AG04450 (cell line): Measurements from ENCODE around the gene SYTL4. TPM values are rescaled to one million over a fixed set of nuclear protein-coding genes. Genes with fewer than 3 reads are reported as not detected.

Experiments
- CTCF ChIA-PET: fragments of 300-600, 350-600 bp; formaldehyde crosslinking; extraction: SDS; loops from one replicate; lab custom pipeline; 2022; ENCODE audit warnings: antibody characterized with exemption, inconsistent platforms; lab: Charles Lee
- POLR2A ChIA-PET: fragments of 350-600 bp; formaldehyde crosslinking; extraction: SDS; loops from one replicate; lab custom pipeline; 2021; ENCODE audit warnings: antibody characterized with exemption, inconsistent platforms; lab: Yijun Ruan, JAX
- DNase-seq: peaks from one replicate; pipeline ENCODE4 v3.0.0-alpha.2; 2011; ENCODE audit warnings: low read depth, low spot score
- H3K27ac ChIP-seq: one replicate; pipeline ENCODE4 v1.5.1; 2012; ENCODE audit warnings: low read depth, low read length, control low read depth
- H3K27me3 ChIP-seq: one replicate; pipeline ENCODE4 v1.6.0; 2012; ENCODE audit warnings: low read length; ENCODE audit not compliant: control insufficient read depth, insufficient read depth
- H3K4me3 ChIP-seq: 2 replicates; pipeline ENCODE4 v1.5.1; 2011; ENCODE audit warnings: mild to moderate bottlenecking, low read depth, low read length, control low read depth
- H3K9me3 ChIP-seq: 2 replicates; pipeline ENCODE4 v1.5.1; 2012; ENCODE audit warnings: low read length; ENCODE audit not compliant: control insufficient read depth, insufficient read depth
- polyA plus RNA-seq: library from polyadenylated mRNA; depleted of rRNA; stranded (reverse); fragments of >200 nt; gene quantifications from 2 replicates; pipeline ENCODE4 v1.2.3, GENCODE V29; 2011
- TF ChIP-seq, protein P1 (sequence below): IDR thresholded peaks from 2 replicates; pipeline ENCODE4 v1.5.1; 2011; ENCODE audit warnings: low read depth, low read length, control low read depth, inconsistent platforms

Gene SYTL4
- polyA plus RNA-seq, 1 experiment: 5.3 TPM

DNA sequence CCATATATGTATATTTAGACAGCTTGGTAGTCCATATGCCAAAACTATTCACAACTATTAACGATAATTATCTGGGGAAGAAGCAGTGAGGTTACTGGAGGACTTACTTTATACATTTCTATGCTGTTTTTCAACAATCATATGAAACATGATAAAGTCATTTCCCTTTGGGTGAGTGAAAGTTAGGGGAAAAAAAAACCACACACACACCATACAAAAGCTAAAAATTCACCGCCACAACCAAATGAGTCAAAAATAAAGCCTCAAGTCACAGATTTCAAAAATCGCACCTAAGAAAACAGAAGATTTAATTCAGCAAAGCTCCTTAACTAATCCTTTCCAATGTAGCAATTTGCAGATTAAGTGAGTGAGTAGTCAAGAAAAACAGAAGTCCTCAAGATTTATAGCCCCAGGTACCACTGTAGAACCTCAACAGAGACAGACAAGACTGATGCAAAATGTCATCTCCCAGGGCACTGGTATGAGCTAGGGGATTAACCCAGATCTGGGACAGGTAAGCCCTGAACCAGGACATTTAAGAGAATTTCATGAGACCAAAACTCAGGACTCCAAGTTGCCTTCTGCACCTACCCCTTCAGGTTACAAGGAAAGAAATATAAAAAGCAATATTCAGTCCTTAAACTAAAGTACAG, 35.1 kb downstream of the SYTL4 start:
- TF ChIP-seq, protein P1, sequence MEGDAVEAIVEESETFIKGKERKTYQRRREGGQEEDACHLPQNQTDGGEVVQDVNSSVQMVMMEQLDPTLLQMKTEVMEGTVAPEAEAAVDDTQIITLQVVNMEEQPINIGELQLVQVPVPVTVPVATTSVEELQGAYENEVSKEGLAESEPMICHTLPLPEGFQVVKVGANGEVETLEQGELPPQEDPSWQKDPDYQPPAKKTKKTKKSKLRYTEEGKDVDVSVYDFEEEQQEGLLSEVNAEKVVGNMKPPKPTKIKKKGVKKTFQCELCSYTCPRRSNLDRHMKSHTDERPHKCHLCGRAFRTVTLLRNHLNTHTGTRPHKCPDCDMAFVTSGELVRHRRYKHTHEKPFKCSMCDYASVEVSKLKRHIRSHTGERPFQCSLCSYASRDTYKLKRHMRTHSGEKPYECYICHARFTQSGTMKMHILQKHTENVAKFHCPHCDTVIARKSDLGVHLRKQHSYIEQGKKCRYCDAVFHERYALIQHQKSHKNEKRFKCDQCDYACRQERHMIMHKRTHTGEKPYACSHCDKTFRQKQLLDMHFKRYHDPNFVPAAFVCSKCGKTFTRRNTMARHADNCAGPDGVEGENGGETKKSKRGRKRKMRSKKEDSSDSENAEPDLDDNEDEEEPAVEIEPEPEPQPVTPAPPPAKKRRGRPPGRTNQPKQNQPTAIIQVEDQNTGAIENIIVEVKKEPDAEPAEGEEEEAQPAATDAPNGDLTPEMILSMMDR: no peak
- Histone ChIP-seq H3K27ac (no peak overlapping the region), H3K9me3 (no peaks in the 10 kb centered on the region), H3K4me3 (no peak overlapping the region), H3K27me3 (no peaks in the 10 kb centered on the region)
- DNase-seq: no peak
- ChIA-PET CTCF (interaction anchor here (1.9 kb wide), 1 partner anchor 72 kb away, joined by 10 read pairs; no protein-coding TSS in a partner anchor), POLR2A (no interaction called here)

DNA sequence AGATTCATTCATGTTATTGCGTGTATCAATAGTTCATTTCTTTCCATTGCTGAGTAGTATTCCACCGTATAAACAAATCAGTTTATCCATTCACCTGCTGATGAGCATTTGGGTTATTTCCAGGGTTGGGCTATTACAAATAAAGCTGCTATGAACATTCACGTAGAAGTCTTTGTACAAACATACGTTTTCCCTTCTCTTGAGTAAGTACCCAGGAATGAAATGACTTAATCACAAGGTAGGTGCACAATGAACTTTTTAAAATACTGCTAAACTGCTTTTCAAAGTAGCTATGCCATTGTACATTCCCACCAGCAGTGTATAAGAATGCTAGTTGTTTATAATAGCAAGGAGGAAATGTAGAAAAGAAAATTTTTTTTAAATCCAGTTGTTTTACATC, 35.9 kb downstream of the SYTL4 start:
- Histone ChIP-seq H3K27me3 (no peaks in the 10 kb centered on the region), H3K4me3 (no peak overlapping the region), H3K9me3 (no peaks in the 10 kb centered on the region), H3K27ac (no peak overlapping the region)
- DNase-seq: no peak
- ChIA-PET POLR2A (no interaction called here), CTCF (interaction anchor here (1.9 kb wide), 1 partner anchor 73 kb away, joined by 10 read pairs; no protein-coding TSS in a partner anchor)
- TF ChIP-seq, protein P1: no peak

DNA sequence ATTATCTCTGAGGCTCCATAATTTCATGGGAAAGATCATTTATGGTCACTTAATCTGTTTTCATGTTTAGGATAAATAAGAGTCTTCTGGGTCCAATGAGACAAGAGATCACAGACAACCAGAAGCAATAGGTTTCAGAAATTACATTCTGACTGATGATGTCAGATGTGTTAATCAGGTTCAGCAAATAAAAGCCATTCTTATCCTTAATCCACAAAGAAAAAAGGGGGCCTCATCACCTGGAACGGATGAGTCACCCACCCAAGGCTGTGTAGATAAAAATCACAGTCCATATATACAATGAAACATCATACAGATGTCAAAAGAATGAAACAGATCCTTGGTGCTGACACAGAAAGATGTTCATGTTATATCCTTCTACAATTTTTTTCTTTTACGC, 36.6 kb downstream of the SYTL4 start:
- no peaks in the 10 kb centered on the region for H3K27me3 ChIP-seq
- CTCF ChIA-PET: interaction anchor here (0.6 to 1.9 kb wide), 2 partner anchors 73 kb away, joined by 3 to 10 read pairs; no protein-coding TSS in a partner anchor
- no peaks in the 10 kb centered on the region for H3K9me3 ChIP-seq
- H3K27ac ChIP-seq: no peak overlapping the region
- TF ChIP-seq, protein P1: no peak
- DNase-seq: no peak
- POLR2A ChIA-PET: no interaction called here
- H3K4me3 ChIP-seq: no peak overlapping the region

DNA sequence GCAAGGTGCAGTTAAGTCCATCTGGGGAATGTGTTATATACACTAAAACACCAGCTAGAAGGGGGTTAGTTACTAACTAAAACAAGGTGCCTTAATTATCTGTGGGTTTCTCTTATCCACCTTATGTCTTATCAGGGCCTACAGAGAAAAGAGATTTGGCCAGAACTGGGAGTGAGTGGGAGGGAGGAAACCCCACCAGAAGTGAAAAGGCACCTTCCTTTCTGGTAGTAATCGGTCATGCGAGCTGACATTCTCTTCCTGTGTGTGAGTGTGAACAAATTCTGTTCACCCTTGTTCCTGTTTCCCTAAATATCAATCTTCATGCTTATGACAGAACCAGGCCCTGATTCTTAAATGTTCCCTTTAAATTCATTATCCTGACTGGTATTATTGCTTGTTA, 44.4 kb downstream of the SYTL4 start:
- H3K27me3 ChIP-seq: no peaks in the 10 kb centered on the region
- no peak for DNase-seq
- H3K9me3 ChIP-seq: no peaks in the 10 kb centered on the region
- H3K4me3 ChIP-seq: no peak overlapping the region
- TF ChIP-seq, protein P1: no peak
- no peak overlapping the region for H3K27ac ChIP-seq
- CTCF ChIA-PET: interaction anchor here (1.2 to 7.3 kb wide), 2 partner anchors 80 to 176 kb away, joined by 3 to 229 read pairs; no protein-coding TSS in a partner anchor
- POLR2A ChIA-PET: no interaction called here

DNA sequence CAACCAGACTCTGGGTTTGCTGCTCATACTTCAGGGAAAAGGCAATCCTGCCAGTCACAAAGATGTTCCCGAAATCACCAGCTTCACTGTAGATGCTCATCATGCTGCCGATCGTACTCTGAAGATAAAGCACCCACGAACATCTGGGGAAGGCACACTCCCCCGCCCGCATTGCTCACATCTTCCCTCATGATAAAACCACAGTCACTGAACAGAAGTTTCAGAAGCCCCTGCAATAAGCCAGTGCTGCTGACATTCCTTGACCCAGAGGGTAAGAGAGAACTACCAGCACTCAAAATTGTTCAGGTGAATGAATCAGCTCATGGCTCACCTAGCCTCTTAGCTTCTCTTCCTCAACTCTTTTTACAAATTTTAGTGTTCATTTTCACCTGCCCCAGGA, 44.8 kb downstream of the SYTL4 start:
- Histone ChIP-seq H3K27ac (no peak overlapping the region), H3K27me3 (no peaks in the 10 kb centered on the region), H3K9me3 (no peaks in the 10 kb centered on the region), H3K4me3 (no peak overlapping the region)
- TF ChIP-seq, protein P1: no peak
- POLR2A ChIA-PET: no interaction called here
- DNase-seq: no peak
- CTCF ChIA-PET: interaction anchor here (0.7 to 7.3 kb wide), 4 partner anchors 48 to 175 kb away, joined by 3 to 229 read pairs (median 4); no protein-coding TSS in a partner anchor
